Mucosa of descending colon (tissue), 3 donors: ENCODE measurements around the gene KRTAP10-4. TPM values are rescaled to one million over a fixed set of nuclear protein-coding genes. Genes with fewer than 3 reads are reported as not detected.

Experiments used
- ATAC-seq: fragments of 200-7000 bp; cut with Tn5 transposase; one replicate; pipeline ENCODE4 v1.9.1; 2020; ENCODE audit warnings: mild to moderate bottlenecking, moderate library complexity
- DNase-seq, 3 donors: peaks; one replicate each; pipeline ENCODE4 v3.0.0-alpha.2; 2020
- H3K36me3 ChIP-seq: fragments of 200-600 bp; one replicate; pipeline ENCODE4 v1.8.0; 2021; ENCODE audit warnings: low read depth, mild to moderate bottlenecking
- H3K4me1 ChIP-seq: fragments of 200-600 bp; one replicate; pipeline ENCODE4 v1.8.0; 2021; ENCODE audit warnings: low read depth, mild to moderate bottlenecking
- H3K4me3 ChIP-seq: fragments of 200-600 bp; one replicate; pipeline ENCODE4 v1.8.0; 2021; ENCODE audit warnings: mild to moderate bottlenecking
- H3K9me3 ChIP-seq: fragments of 200-600 bp; one replicate; pipeline ENCODE4 v1.8.0; 2021; ENCODE audit warnings: mild to moderate bottlenecking
- intact Hi-C, 2 donors: fragments of 100-400 bp; cut with DNase I in 1 of 2; cut with micrococcal nuclease in 1 of 2; formaldehyde crosslinking; loops; one replicate each; pipeline versions ENCODE4 v1.11.0 to v1.11.1; 2022; cut with DNase I, micrococcal nuclease
- total RNA-seq, 3 donors: library from RNA; stranded (reverse); fragmentation: NEBNext Ultra II Directional in 2 of 3; extraction: Animal tissue kit (Norgen Biotek cat#: 25700) in 2 of 3; gene quantifications; one replicate each; pipeline versions ENCODE4 v1.2.1 to v1.2.4, GENCODE V29; 2021 to 2023
- TF ChIP-seq, protein P1 (sequence below): fragments of 200-600 bp; IDR thresholded peaks from one replicate; pipeline ENCODE4 v1.8.0; 2022; ENCODE audit warnings: antibody characterized with exemption, mild to moderate bottlenecking
- donor health status: DM: no; HTN: no; CAD: no; lungs with moderate emphysema.
- donor health status: DM: no; HTN: no; CAD: no.
- donor health status: DM: no; HTN: yes; CAD: no.

The KRTAP10-4 gene
- total RNA-seq, 3 donors from 2014 or later, result not detected

GRCh38 chr21:44558695-44559094, 14.8 kb upstream of the KRTAP10-4 start, which contains the start of gene KRTAP10-3:
Gene KRTAP10-3, minus strand, starts transcription at chr21:44558795. Its CDS starts 80 bp downstream, at chr21:44558715.
- Histone ChIP-seq H3K9me3 (no peaks in the 10 kb centered on the region), H3K4me3 (no peak within 1 kb of the TSS), H3K36me3 (no peaks in the 10 kb centered on the region), H3K4me1 (no peaks in the 10 kb centered on the region)
- DNase-seq, result no peak
- intact Hi-C loops, result no loop called here
- TF ChIP-seq, protein P1, sequence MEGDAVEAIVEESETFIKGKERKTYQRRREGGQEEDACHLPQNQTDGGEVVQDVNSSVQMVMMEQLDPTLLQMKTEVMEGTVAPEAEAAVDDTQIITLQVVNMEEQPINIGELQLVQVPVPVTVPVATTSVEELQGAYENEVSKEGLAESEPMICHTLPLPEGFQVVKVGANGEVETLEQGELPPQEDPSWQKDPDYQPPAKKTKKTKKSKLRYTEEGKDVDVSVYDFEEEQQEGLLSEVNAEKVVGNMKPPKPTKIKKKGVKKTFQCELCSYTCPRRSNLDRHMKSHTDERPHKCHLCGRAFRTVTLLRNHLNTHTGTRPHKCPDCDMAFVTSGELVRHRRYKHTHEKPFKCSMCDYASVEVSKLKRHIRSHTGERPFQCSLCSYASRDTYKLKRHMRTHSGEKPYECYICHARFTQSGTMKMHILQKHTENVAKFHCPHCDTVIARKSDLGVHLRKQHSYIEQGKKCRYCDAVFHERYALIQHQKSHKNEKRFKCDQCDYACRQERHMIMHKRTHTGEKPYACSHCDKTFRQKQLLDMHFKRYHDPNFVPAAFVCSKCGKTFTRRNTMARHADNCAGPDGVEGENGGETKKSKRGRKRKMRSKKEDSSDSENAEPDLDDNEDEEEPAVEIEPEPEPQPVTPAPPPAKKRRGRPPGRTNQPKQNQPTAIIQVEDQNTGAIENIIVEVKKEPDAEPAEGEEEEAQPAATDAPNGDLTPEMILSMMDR, result no peak
- no peak for ATAC-seq

DNA sequence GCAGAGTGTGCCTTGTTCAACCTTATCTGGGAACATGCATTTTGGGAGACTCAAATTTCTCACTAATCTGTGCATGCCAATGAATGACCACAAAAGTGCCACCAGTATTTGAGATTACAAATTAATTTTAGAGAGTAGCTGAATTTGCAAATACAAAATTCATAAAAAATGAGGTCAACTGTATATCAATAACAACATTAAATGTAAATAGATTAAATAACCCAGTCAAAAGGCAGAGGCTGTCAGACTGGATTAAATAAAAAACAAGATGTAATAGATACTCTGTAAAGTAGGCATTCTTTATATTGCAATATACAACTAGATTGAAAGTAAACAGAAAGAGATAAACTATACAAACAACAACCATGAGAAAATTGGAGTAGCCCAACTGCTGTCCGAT, 9.4 kb upstream of the KRTAP10-4 start:
- no peak for ATAC-seq
- H3K4me3 ChIP-seq, result no peak overlapping the region
- no peak for DNase-seq
- H3K9me3 ChIP-seq, result no peaks in the 10 kb centered on the region
- intact Hi-C loops, result no loop called here
- no peaks in the 10 kb centered on the region for H3K4me1 ChIP-seq
- H3K36me3 ChIP-seq, result no peaks in the 10 kb centered on the region
- TF ChIP-seq, protein P1, result no peak

GRCh38 chr21:44564886-44565598, 8.5 kb upstream of the KRTAP10-4 start:
- ATAC-seq, result no peak
- no peaks in the 10 kb centered on the region for H3K36me3 ChIP-seq
- TF ChIP-seq, protein P1, result no peak
- intact Hi-C loops, result no loop called here
- no peak for DNase-seq
- no peaks in the 10 kb centered on the region for H3K4me1 ChIP-seq
- H3K9me3 ChIP-seq, result no peaks in the 10 kb centered on the region
- H3K4me3 ChIP-seq, result no peak overlapping the region

DNA sequence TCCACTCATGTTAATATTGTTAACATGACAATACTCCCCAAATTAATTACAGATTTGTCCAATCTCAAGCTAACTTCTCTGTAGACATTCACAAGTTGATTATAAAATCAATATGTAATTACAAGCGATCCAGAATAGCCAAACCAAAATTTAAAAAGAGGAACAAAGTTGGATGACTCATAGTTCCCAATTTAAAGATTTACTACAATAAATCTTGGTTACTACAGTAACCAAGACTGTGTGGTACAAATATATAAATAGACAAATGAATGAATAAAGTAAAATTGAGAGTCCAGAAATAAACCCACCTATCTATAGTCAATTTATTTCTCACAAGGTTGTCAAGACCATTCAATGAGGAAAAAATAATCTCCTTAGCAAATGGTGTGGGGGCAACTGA, 7.1 kb upstream of the KRTAP10-4 start:
- Histone ChIP-seq H3K36me3 (no peaks in the 10 kb centered on the region), H3K9me3 (no peaks in the 10 kb centered on the region), H3K4me1 (no peaks in the 10 kb centered on the region), H3K4me3 (no peak overlapping the region)
- ATAC-seq (no peak), DNase-seq (no peak)
- intact Hi-C loops, result no loop called here
- TF ChIP-seq, protein P1, result no peak

DNA sequence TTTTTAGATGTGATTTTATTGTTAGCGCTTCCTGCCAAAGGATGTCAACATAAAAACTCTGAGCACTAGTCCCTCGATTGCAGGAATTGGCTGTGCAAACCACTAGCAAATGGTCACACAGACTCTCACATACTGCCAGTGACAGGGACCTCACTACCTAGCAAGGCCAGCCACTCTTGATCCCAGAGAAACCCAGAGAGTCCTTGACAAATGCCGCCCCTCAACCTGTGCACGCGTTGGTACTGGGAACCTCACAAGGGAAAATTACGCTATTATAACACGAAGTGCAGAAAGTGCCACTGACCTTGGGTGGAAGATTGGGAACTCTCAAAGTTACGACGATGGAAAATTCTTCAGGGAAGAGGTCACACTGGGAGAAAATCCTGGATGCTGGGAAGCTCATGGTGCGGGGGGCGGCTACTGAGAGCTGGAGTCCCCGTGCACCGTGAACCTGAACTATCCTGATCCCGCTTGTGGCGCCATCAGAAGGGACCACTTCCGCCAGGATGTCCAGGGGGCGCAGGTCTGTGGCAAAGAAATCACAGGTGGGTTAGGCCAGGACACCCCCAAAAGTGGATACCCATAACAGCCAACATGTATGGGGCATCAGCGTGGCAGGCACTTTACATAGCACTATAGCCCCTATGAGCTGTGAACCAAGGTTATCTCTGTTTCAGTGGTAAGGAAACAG, 5.9 kb upstream of the KRTAP10-4 start:
- TF ChIP-seq, protein P1, result no peak
- no peaks in the 10 kb centered on the region for H3K36me3 ChIP-seq
- H3K4me1 ChIP-seq, result no peaks in the 10 kb centered on the region
- DNase-seq, result no peak
- no peak overlapping the region for H3K4me3 ChIP-seq
- no peak for ATAC-seq
- H3K9me3 ChIP-seq, result no peaks in the 10 kb centered on the region
- intact Hi-C loops, result no loop called here
